NCI-H2171 (cell line): ENCODE data around the gene STK24.
A peak's percentile ranks its signal among the peaks of the same experiment; 100 is the strongest.
"Not testable (repeated sequence)": the region's sequence is repeated elsewhere in the genome, so short reads cannot be mapped to it uniquely, and the experiment has no call there.

ENCODE experiments used
- DNase-seq: peaks from one replicate; lab custom pipeline; 2025; lab: John Stamatoyannopoulos, UW

The STK24 gene

DNA sequence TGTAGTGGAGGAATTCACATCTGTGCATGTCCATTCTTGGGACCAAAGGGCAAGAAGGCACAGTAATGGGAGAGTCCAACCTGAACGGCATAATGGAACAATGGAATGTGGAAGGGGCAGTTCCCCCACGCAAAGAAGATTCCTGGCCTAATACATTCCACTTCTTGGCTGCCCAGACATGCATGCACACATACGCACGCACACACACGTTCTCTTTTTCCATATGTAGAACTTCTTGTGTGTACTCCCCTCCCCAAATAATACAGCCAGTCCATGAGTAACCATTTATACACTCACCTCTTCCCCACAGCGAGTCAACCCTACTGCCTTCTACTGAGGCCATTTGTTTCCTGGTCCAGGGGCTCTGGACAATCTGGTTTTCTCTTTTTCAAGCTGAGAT is 6.0 kb upstream of the STK24 start:
- DNase-seq, result no peak

DNA sequence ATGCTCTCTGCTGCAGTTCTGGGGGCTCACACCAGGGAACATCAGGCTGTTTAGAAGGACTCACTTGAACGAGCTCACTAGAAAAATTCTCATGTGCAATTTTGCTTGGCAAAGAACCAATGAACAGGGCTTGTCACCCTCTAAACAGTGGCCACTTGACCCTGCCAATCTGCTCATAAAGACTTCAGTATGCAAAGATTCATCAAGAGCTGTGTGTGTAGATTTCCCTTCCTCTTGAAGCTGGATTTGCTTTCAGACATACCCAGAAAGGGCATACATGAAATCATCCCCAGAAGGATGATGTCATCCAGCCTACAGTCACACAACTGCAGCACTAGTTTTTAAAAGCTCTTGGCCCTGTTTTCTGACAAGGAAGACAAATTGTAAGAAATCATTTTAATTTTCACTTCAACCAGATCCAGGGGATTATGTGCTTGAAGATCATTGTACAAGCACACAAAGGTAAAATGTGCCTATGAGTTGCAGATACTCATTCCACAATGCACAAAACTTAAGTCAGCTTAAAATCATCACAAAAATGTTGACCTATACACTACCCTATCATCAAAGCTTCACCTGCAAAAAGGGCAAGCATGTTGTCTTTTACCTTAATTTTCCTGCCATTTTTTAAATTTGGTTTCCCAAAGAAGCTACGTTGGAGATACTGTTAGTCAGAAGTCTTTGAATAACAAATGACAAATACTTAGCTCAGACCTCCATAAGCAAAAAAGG is 5.2 kb upstream of the STK24 start:
- DNase-seq, result no peak

- DNase-seq, result no peak
Measured at GRCh38 chr13:98581381-98581780, 4.5 kb upstream of the STK24 start.

DNA sequence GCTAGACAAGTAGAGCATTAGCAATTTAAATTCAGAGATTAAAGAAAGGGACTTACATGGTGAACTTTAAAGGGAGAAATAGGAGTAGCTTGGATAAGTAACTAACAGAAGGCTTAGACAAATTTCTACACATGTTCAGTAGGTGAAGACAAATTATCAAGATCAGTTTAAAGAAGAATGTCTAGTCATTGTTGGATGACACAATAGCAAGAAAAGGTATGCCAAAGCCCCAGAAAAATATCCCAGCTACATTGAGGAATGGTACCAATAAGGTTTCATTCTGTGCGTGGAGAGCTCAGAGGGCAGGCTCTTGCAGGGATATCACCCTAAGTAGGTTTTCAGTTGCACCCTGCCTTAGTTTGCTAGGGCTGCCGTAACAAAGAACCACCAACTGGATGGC is 3.5 kb upstream of the STK24 start:
- no peak for DNase-seq

GRCh38 chr13:98577836-98578285 is 954 bp upstream of the STK24 start:
- DNase-seq, result no peak

GRCh38 chr13:98576200-98576945 is 534 bp downstream of the STK24 start:
- peak; percentile 7 for DNase-seq

- DNase-seq, result no peak
Measured at GRCh38 chr13:98575904-98576199, 1.1 kb downstream of the STK24 start.

DNA sequence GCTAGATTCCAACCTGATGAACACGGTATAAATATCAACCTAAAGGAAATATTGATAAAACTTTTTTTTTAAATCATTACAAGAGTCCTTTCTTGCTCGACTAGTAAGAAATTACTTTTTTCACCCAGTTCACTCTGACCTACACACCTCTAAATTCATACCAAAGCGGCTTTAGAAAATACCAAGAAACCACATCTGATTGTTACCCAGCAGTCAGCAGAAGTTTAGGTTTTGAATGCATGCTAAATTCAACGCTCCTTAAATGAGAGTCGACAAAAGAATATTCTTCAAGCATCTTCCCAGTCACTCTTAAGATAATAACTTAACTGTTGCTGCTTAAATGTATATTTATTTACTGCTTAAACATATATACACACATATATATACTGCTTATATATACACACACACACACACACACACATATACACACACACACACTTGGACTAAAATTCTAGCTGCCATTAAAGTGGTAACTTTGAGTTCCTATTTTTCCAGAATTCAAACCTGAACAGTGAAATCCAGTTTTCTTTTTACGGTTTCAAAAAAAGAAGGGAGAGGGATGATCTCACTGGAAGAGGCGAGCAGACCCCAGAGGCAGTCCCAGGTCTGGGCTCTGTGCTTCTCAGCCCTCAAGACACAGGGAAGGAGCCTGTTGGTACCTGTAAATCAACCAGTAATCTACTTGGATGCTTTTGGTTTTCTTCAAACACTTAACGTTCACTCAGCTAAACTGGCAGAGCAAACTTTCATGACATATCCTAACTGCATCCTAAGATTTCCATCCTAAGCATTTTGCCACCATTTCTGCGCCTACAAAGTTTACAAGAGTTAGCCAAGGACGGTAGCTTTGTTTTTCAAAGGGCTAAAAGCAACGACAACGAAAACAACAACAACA is 1.7 kb downstream of the STK24 start:
- no peak for DNase-seq

DNA sequence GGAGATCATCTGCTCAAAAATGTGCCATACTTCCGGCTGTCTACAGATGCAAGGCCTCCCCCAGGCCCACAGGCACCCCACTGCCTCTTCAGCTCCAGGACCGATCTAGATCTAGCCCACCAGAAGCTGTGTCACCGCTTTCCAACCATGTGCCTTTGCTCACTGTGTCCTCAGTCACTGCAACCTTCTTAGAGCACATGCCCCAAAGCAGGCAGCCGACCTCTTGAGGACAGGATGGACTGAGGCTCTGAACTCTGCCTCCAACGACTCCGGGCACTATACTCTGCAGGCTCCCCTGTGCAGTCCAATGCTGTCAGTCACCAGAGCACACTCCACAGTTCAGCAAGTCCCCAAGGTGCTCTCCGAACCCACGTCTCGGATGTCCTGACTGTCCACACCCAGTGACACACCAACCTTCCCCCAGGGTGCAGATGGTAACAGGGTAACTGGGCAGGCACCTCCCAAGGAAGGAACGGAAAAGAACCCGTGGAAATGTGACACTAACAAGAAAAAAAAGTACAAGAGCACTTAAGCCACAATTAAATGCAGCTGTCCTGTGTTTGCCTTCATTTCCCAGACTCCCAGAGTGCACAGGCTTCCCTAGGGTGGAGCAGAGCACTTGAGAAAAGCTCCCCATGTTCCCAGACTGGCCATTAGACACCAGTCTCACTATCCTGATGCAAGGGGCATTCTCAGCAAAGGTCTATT is 4.8 kb downstream of the STK24 start:
- peak; percentile 59 for DNase-seq

DNA sequence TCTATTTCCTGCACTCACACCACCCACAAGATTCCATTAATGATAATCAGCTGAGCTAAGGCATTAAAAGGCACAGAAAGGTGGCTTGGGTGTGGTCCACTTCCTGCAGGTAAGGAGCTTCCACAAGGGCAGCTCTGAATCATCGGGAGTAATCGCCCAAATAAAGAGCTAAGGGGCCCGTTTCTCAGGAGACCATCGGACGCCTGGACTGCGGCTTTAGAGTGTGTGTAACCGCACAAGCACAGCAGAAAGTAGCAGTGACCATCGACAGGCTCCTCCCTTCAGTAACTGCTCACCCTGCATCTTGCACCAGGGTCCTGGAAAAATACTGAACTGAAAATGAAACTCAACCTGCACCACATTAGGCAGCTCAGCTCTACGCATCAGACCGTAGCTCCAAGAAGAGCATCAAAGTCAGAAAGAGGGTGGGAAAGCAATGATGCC is 6.0 kb downstream of the STK24 start:
- DNase-seq, result no peak

DNA sequence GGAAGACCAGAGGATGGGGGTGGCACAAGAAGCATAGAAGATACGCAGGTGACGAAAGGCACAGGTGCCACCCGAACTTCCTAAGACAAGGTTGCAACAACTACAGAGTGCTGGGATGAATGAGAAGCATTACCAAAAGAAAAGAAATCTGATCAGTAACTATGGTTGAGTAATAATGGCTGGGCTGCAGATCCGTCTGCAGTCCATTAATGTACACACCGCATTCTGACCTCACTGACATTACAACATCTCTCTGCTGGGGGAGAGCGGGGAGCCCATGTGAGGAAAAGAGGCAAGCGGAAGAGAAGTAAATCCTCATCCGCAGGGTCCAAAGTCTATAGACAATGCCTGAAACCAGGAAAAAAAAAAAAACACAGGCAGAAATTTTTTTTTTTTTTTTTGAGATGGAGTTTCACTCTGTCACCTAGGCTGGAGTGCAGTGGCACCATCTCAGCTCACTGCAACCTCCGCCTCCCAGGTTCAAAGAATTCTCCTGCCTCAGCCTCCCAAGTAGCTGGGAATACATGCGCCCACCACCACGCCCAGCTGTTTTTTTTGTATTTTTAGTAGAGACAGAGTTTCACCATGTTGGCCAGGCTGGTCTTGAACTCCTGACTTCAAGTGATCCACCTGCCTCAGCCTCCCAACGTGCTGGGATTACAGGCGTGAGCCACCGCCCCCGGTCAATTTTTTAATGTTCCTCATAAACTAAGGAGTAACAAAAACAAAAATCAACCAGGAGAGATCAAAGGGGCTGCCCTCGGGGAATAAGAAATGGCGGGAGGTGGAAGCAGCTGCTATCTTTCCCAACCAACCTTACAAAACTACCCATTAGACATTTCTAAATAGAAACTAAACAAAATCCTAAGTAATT is 7.2 kb downstream of the STK24 start:
- DNase-seq, result not testable (repeated sequence)

- DNase-seq, result no peak
Measured at GRCh38 chr13:98568918-98569317, 8.0 kb downstream of the STK24 start.

GRCh38 chr13:98567140-98567539 is 9.8 kb downstream of the STK24 start:
- DNase-seq, result no peak

DNA sequence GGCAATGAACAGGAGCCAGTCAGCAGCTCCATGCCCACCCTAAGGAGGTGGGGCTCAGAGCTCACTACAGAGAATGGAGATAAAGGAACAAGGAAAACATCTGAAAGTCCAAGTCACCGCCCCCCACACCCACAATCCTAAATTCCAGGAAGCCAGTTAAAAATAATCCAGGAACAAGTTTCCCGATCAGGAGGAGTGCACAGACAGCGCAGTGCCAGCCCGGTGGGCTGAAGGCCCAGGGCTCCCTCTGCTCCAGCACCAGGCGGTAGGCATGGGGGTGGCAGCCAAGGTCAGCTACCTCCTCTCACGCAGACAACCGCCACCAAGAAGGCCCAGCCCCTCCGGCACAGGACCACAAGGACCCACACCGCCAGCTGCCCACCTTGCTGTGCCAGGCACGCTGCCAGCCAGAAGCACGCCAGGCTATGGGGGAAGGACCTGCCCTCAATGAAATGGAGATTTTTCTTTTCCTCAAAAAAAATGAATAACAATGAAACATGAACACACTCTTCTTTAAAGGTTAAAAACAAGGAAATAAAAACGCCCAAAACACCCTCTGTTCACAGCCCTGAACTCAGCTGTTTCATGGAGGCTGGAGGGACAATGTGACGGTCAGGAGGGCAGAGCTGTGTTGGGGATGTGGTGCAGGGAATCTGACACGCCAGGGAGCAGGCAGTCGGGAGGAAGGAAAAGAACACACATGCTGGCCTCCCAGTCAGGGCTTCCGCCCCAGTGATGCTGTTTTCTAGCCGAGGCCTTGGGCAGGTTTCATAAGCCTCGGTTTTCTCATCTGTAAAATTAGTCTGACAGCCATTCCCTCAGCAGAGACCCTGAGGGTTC is 11.0 kb downstream of the STK24 start:
- no peak for DNase-seq

- no peak for DNase-seq
Measured at GRCh38 chr13:98564204-98564603, 12.7 kb downstream of the STK24 start.

- DNase-seq, result no peak
Measured at GRCh38 chr13:98563071-98563470, 13.8 kb downstream of the STK24 start.

DNA sequence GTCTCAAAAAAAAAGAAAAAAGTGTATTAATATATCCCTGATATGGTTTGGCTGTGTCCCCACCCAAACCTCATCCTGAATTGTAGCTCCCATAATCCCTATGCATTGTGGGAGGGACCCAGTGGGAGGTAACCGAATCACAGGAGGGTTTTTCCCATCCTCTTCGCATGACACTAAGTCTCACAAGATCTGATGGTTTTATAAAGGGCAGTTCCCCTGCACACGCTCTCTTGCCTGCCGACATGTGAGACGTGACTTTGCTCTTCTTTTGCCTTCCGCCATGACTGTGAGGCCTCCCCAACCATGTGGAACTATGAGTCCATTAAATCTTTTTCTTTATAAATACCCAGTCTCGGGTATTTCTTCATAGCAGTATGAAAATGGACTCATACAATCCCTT is 17.7 kb downstream of the STK24 start:
- no peak for DNase-seq

DNA sequence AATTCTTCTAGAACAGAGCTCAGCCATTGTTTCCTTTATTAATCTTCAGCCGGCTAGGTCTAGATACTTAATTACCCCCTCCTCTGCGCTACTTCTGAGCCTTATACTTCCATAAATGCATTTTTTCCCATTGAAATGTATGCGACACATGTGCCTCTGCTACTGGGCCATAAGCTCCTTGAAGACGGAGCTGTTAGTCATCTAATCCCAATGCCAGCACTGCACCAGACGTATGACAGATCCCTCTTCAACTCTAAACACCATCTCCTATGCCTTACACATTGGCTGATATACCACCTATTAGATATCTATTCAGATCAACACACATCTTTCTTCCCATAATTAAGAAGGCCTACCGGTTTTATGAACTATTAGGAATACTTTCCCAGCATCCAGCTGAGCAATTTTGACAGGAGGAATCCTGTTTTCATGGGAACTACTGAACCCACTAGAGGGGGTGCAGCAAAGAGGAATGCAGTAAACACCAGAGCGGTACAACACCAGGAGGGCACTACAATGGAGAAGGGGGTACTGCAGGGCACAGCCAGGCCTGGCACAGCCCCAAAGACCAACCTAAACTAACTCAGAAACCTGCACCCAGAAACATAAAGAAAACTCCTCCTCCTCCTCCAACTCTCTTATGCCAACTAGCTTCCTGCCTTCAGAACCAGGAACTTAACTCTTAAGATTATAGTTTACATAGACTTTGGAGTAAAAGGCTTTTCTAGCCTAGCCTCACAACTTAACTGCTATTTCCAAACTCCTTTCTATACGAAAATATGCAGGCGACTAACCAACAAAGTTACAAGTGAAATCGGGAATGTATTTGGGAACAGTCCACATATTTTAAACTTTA is 18.7 kb downstream of the STK24 start:
- DNase-seq, result no peak

DNA sequence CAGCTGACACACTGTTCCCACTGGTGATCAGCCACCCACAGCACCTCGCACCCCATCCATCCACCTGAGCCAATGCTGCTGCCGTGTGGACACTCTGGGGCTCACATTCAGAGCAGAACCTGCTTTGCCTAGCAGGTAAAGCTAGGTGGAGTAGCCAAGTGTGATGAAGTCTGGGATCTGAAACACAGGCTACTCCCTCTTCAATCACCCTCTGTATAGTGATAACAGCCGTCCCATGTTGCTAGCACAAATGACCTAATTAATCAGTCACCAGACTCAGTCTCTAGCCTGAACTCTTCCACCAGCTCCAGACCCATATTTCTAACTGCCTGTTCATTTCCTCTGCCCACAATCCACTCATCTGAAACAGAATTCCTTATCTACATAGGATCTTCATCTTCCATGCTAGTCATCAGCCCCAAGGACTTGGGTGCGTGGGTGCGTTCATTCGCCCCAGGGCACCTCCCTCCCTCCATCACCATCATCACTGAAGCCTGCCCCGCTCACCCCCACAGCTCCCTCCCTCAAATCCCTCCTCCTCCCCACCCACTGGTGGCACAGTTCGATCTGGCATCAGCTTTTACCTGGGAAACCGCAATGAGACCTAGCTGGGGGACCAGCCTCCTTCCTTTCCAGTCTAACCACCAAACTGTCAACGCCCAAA is 19.8 kb downstream of the STK24 start:
- no peak for DNase-seq
